ENCODE data around the gene PFDN1. TPM values are rescaled to one million over a fixed set of nuclear protein-coding genes. Genes with fewer than 3 reads are reported as not detected.

PFDN1 gene
- total and polyA plus RNA-seq, 10 of the 15 experiments (the other 5 are each of a cell fraction or from before 2014, with no cell fraction given): 62.9 to 193 (median 102) TPM

DNA sequence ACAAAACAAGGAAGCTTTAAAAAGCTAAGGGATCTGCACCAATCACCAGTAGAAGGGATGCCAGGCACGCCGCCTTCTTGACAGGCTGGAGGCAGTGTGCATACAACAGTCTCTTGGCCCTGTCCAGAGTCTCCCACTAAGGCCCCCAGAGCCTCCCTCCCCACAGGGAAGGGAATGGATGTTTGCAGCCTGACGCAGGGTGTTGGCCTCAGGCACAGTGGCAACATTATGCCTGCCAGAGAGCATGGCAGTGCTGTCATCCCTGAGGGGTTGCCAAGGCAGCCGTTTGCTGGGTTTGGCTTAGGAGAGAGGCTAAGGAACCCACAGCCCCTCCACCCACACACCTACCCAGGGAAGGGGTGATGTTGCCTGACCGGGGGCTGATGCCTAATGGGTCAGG, 38.7 kb upstream of the PFDN1 start:
- ATAC-seq: no peak
- ChIA-PET CTCF (interaction anchor here (1.1 to 16.9 kb wide), 5 partner anchors 9 to 172 kb away, joined by 3 to 774 read pairs (median 10); no protein-coding TSS in a partner anchor), RAD21 (ENCODE audit: unreplicated experiment) (interaction anchor here (1.2 to 9.2 kb wide), 2 partner anchors 96 to 97 kb away, joined by 3 to 131 read pairs; no protein-coding TSS in a partner anchor), SMC1A (ENCODE audit: uncharacterized antibody, unreplicated experiment) (interaction anchor here (0.9 to 2.0 kb wide), 3 partner anchors 14 to 161 kb away, joined by 4 to 8 read pairs (median 5); no protein-coding TSS in a partner anchor), POLR2A (interaction anchor here (0.9 kb wide), 1 partner anchor 119 kb away, joined by 3 read pairs; no protein-coding TSS in a partner anchor)
- no peak for DNase-seq (ENCODE audit: low read depth, low spot score)
- H3K27me3 ChIP-seq (replicated peaks in 1 of 2; ENCODE audit: control insufficient read depth in 2 of 2, insufficient read depth in 2 of 2, low read length in 1 of 2): no peaks in the 10 kb centered on the region
- no peaks in the 10 kb centered on the region for H3K36me3 ChIP-seq (ENCODE audit: control insufficient read depth in 2 of 2, insufficient read depth in 2 of 2, low read length in 1 of 2)
- H3K4me3 ChIP-seq: no peak overlapping the region
- FAIRE-seq: no peak
- H2AFZ ChIP-seq (ENCODE audit: control insufficient read depth, low read depth, low read length): peak overlapping the region; percentile 80; the same call in 1 of the 2 replicates
- peak overlapping the region; percentile 41 for H3K4me2 ChIP-seq (ENCODE audit: control insufficient read depth, insufficient read depth)
- BruUV-seq (replicated peaks): no TSS peak
- intact Hi-C loops (cut with micrococcal nuclease; ENCODE audit: unreplicated experiment) (no loop called here), in situ Hi-C loops (cut with MboI) (no loop called here)
- H3K4me1 ChIP-seq (ENCODE audit: control insufficient read depth, insufficient read depth, low read length): peaks cover 36% of the 10 kb centered on the region
- WGBS (ENCODE audit: insufficient coverage, insufficient replicate concordance, low lambda C conversion rate, missing lambda C conversion rate): 68% methylated on average over 5 of the region's 5 CpGs
- H3K9me3 ChIP-seq (replicated peaks; ENCODE audit: control insufficient read depth, insufficient read depth, low read length): no peaks in the 10 kb centered on the region
- peak overlapping the region; percentile 72 for H3K27ac ChIP-seq (ENCODE audit: control insufficient read depth, insufficient read depth)
- H3K9ac ChIP-seq (ENCODE audit: control insufficient read depth, insufficient read depth, low read length): peak overlapping the region; percentile 26; the same call in 1 of the 2 replicates
- TF ChIP-seq NR2C1 (IDR thresholded peaks at IDR 0.05) (no peak), HDAC6 (IDR thresholded peaks at IDR 0.05; ENCODE audit: unreplicated experiment) (no peak), CBFB (IDR thresholded peaks at IDR 0.05; ENCODE audit: low read depth) (no peak), ELK1 (IDR thresholded peaks at IDR 0.05; ENCODE audit: low read depth, low read length) (no peak), KDM1A (IDR thresholded peaks at IDR 0.05; ENCODE audit: borderline replicate concordance) (no peak), NFYA (IDR thresholded peaks at IDR 0.05; ENCODE audit: borderline replicate concordance, low read depth, low read length) (no peak), GATAD2B (conservative IDR thresholded peaks at IDR 0.05; ENCODE audit: low read depth) (no peak), IKZF1 (conservative IDR thresholded peaks at IDR 0.05) (no peak), YBX1 (IDR thresholded peaks at IDR 0.05) (no peak), ZNF24 (IDR thresholded peaks at IDR 0.05) (no peak), ASH2L (IDR thresholded peaks at IDR 0.05; ENCODE audit: borderline replicate concordance, low read depth) (no peak), CHD1 (IDR thresholded peaks at IDR 0.05; ENCODE audit: low read depth, low read length) (no peak), CREM (IDR thresholded peaks at IDR 0.05; ENCODE audit: low read depth) (no peak)
- H3K79me2 ChIP-seq (ENCODE audit: control insufficient read depth, insufficient read depth, low read length): peaks cover 3% of the 10 kb centered on the region
- H4K20me1 ChIP-seq (ENCODE audit: control insufficient read depth, insufficient read depth): no peaks in the 10 kb centered on the region
